HG02981 (cell line): ENCODE data around the gene SSTR1.
A peak's percentile ranks its signal among the peaks of the same experiment; 100 is the strongest.

Experiments used
- ATAC-seq: cut with Tn5 transposase; IDR thresholded peaks from one replicate; pipeline ENCODE4 v1.9.1; 2021; ENCODE audit warnings: mild to moderate bottlenecking, moderate library complexity; ENCODE audit not compliant: unreplicated experiment

The SSTR1 gene

DNA sequence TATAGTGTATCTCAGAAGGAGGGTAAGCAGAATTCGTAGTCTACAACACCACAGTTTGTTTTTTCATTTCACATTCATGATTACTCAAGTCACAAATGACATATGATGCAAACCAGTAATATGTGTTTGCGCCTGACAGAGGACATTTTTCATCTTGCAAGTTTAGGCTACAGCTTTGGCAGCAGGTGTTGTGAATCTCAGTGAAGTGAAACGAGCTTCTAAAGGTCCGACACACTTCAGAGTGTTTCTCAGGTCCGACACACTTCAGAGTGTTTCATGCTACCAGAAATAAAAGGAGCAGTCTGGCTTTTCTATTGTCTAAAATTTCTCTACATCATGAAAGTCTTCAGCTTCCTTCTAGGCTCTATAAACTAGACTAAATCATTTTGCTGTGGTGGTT lies 25.5 kb downstream of the SSTR1 start:
- ATAC-seq = no peak

DNA sequence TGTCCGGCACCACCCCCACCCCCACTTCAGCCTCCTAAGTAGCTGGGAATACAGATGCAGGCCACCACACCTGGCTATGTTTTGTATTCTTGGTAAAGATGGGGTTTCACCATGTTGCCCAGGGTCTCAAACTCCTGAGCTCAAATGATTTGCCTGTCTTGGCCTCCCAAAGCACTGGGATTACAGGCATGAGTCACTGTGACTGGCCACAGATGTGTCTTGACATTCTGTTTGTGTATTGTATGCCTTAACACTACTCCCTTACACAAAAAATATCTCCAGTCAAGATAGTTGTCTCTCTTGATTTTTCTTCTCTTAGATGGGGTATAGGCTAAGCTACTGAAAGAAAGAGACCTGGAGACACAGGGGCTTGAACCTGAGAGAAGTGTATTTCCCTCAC lies 30.6 kb downstream of the SSTR1 start:
- ATAC-seq = no peak

DNA sequence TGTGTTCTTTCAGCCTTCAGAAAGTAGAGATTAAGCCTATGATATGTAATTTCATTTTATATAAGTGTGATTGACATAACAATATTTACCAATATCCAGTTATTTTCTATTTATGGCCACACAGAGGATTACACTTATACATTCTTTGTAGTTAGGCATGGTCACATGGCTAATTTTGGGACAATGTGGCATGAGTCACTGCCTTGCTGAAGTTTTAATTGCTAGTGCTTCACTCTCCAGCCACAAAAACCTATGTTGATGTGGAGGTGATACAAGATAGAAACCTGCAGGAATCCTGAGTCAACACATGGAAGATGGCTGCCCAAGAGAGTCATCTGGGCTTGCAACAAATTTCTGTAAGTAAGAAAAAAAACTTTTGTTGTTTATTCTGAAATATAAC lies 31.2 kb downstream of the SSTR1 start:
- no peak for ATAC-seq

DNA sequence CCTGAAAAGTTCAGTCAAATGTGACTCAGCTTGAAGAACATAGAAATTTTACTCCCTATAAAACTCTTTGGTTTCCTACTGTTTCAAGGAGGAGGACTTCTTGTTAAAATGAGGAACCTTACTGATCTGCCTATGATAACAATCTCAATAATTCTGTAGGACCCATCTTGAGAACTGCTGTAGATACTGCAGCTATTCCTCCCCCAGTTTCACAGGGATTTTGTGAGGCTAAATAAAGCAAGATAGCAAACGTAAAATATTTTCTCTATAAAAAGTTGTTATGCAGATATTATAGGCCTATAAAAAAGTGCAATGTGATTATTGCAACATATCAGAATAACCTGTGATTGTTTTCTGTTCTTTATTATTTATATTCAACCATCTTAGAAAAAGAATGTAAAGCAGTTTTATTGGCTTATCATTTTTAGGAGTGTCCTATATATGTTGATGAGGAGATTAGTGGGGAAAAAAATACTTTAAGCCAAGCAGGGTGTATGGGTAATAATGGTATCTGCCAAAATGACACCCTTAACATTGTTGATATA lies 36.1 kb downstream of the SSTR1 start:
- ATAC-seq = no peak

DNA sequence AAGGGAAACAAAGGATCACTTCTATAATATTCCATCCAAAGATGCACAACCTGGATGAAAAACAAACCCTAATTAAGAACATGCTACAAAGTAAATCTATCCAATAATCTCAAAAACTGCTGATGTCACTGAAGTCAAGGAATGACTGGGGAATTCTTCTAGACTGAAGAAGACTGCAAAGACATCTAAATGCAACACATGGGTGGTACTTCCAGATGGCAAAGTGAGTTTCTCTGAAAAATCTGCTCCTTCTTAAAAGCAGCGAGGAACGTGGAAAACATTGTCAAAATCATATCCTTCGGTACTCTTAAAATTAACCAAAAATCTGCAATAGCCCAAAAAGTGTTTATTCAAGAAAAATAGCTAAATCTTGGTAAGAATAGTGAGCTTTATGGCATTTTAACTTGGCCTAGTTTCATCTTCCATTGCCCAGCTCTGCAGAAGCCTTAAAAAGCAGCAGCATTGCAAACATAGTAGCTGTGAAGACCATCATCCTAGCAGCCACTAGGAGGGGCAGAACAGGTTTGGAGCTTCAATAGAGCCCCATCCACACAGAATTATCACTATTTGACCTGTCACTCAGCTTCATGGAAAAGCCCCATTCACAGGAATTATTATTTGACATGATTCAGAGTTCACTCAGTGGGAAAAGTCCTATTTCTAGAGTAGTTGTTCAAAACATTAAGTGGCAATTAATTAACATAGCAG lies 40.8 kb downstream of the SSTR1 start:
- no peak for ATAC-seq

DNA sequence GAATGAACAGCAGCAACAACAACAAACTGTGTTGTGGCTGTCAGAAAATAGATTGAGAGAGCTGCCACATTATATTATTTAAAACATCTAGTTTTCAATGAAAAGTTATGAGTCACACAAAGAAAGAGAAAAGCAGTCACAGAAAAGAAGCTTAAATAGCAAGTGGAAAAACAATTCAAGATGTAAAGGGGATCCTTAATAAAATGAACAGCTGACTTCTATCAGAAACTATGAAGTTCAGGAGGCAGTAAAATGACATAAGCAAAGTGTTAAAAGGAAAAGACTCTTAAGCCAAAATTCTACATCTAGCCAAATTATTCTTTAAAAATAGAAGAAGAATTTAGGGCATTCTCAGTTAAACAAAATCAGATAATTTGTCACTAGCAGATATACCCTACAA lies 42.6 kb downstream of the SSTR1 start:
- ATAC-seq = no peak

DNA sequence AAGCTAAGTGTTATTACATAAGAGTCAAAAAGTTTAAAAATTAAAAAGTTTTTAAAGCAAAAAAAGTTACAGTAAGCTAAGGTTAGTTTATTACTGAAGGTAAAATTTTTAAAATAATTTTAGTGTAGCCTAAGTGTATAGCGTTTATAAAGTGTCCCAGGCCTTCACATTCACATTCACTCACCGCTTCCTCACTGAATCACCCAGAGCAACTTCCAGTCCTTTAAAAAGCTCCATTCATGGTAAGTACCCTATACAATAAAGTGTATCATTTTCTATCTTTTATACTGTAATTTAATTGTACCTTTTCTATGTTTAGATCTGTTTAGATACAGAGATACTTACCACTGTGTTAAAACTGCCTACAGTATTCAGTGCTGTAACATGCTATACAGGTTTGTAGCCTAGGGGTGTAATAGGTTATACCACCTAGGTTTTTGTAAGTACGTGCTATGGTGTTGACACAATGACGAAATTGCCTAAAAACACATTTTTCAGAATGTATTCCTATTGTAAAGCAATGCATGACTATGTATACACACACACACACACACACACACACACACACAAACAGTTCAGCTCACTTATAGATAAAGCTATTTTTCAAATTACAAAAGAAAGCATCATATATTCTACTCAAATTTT lies 44.5 kb downstream of the SSTR1 start:
- ATAC-seq = no peak

DNA sequence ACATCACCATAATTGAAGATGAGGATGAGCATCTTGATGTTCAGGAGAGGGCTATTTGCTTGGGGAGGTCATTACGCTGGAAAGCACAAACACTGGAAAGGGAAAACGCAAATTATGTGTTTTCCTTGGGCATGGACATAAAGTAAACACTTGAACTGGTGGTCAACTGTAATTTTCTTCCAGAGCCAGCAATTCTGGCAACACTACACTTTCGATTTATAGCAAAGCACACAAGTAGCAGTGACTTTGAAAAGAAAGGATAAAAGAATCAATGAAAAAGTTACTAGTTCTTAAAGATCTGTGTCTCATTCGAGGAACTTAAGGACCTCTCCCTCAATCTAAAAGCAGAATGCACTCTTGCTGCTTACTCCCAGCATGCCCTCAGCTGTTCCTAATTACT lies 46.0 kb downstream of the SSTR1 start:
- ATAC-seq = no peak

DNA sequence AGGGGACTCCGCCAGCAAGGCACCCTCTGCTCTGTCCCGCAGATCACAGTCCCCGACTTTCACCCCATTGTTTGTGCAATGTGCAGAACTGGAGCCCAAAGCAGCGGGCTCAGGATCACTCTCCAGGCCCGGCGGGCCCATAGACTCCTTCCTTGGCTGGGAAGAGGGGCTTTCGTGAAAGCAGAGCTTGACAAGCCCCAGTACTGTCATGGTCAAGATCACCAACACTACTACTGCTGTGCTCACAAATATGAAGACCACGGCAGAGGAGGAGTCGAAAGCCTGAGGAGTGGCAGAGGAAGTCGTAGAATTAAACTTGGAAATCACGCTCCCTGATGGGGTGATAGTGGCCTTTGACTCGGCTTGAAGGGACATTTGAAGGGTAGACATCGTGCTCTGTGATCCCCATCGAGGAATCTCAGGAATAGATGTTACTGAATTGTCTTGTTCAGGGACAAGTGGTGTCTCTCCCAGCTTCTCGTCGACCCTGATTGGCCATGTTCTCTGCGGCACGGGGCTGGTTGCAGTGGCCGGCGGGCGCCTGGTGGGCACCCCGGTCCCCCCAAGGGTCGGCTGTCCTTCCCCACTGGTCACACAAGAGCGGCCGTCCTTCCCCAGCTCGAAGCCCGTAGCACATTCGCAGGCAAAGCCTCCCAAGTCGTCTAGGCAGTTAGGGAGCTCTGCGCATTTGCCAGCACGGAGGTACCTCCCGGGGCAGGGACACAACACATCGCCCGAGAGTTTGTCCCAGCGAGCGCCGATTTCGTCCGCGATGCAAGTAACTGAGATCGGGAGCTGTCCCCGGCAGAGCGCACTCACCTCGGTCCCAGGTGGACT lies 47.1 kb downstream of the SSTR1 start:
- no peak for ATAC-seq

DNA sequence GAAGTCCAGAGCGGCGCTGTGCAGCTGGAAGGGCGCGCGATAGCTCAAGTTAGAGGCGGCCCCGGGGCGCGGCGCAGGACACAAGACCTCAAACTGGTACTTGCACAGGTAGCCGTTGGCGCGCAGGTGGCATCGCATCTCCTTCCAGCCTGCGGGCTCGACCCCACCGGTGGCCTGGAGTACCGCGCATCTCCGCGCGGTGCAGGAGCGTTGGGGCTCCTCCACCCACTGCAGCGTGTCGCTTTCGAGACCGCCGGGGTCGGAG lies 47.6 kb downstream of the SSTR1 start:
- peak; percentile 29 for ATAC-seq

DNA sequence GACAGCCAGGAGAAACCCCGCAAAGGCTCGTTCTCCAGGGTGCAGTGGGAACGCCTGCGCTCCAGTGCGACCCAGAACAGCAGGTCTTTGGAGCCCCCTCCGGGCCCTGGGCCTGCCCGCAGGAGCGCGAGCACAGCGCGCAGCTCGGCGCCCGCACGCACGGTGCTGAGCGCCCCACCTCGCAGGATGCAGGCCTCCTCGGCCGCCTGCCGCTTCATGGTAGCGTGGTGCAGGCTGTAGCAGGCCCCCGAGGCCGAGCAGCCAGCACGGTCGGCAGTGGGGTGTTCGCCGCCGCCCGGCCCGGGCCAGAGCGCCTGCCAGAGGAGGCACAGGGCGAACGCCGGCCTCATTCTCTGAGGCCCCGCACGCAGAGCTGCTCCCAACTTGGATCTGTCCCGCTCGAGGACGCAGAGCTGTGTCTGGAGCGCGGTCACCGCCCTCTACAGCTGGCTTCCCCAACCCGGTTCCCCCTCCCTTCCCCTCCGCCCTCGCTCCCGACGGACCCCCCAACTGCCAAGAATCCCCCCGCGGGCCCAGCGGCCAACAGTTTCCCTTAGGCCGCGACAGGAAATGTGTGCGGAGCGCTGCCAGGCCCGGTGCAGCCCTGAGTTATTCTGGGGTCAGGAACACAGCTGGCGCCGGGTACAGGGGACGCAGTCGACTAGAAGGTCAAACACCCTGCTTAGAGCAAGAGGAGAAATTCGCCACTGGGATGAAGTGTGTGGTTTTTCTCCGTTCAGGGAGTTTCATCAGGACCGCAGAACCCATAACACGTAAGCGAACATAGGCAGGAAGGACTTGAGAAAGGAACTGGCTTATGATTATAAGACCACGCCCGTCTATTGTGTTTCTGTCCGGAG lies 48.2 kb downstream of the SSTR1 start, which contains the start of gene CLEC14A:
Gene CLEC14A (minus strand): TSS at position 421 of the 860 bp plus-strand sequence. CDS start 71 bp downstream, at position 350.
- peak; percentile 48 for ATAC-seq

DNA sequence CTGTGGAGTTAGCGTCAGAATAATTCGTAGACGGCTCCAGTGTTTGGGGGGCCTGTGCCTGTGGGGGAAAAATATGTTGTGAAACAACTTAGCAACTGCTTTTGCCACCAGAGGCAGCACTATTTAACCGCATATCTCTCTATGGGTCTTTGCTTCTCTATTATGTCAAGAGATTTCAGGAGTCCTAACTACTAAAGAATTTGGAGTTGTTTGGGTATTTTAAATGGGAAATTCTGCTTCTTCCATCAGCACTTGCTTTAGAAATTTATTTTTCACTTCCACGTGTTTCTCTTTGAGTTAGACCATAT lies 48.8 kb downstream of the SSTR1 start:
- peak; percentile 14 for ATAC-seq

DNA sequence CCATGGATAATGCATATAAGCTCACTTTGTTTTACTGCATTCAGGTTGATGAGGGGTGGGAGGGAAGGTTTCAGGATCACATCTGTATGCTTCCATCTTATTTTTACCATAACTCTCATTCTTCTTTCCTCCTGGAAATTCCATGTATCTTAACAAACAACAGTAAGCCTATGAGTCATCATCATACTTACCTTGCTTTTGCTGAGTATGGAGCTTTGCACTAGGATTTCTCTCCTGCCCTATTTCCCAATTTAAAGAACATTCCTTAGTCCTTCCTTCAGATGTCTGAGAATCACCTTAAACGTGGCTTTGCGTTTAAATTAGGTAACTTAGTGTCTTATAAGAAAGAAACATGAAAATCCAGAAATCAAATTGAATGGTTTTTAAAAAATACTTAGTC lies 49.8 kb downstream of the SSTR1 start:
- no peak for ATAC-seq

DNA sequence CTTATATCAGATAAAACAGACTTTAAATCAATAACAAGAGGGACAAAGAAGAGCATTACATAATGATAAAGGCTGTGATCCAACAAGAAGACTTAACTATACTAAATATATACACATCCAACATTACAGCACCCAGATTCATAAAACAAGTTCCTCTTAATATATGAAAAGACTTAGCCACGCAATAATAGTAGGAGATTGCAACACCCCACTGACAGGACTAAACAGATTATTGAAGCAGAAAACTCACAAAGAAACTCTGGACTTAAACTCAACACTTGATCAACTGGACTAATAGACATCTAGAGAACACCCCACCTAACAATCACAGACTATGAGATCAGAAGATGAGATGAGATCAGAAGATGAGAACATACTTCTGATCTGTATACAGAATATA lies 53.9 kb downstream of the SSTR1 start:
- ATAC-seq = no peak
